Spinal cord (tissue), 10 donors: ENCODE data around the gene USP13. TPM values are rescaled to one million over a fixed set of nuclear protein-coding genes. Genes with fewer than 3 reads are reported as not detected.

Experiments
- DNase-seq, 6 donors: peaks; one replicate each; pipeline versions ENCODE4 v3.0.0 to v3.0.0-alpha.2; 2013 to 2015; ENCODE audit warnings: low spot score in 6 of 6, low read depth in 4 of 6
- H3K27ac ChIP-seq: one replicate; pipeline ENCODE4 v1.5.1; 2013; ENCODE audit warnings: low read depth, low read length, control low read depth
- H3K27me3 ChIP-seq: one replicate; pipeline ENCODE4 v1.6.1; 2013; ENCODE audit warnings: low read length; ENCODE audit not compliant: control insufficient read depth, insufficient read depth
- H3K36me3 ChIP-seq: one replicate; pipeline ENCODE4 v1.6.1; 2013; ENCODE audit warnings: low read length; ENCODE audit not compliant: control insufficient read depth, insufficient read depth
- H3K4me1 ChIP-seq: one replicate; pipeline ENCODE4 v1.6.1; 2013; ENCODE audit warnings: low read length; ENCODE audit not compliant: control insufficient read depth, insufficient read depth
- H3K4me3 ChIP-seq: one replicate; pipeline ENCODE4 v1.5.1; 2013; ENCODE audit warnings: low read depth, low read length, control low read depth
- H3K9me3 ChIP-seq: one replicate; pipeline ENCODE4 v1.6.1; 2013; ENCODE audit warnings: low read length; ENCODE audit not compliant: control insufficient read depth, insufficient read depth
- WGBS: methylation state at CpG from one replicate; pipeline ENCODE4 v1.1.5; 2013; ENCODE audit warnings: missing lambda C conversion rate; ENCODE audit not compliant: insufficient coverage; 5-methylcytosine and 5-hydroxymethylcytosine counted together
- polyA plus RNA-seq, 2 donors: library from polyadenylated mRNA; unstranded; fragments of 120-200 nt; gene quantifications; one replicate each; pipeline ENCODE4 v1.2.1, GENCODE V29; 2013; ENCODE audit not compliant: insufficient read length in 2 of 2
- total RNA-seq, 2 donors: library from RNA; depleted of rRNA in 1 of 2; stranded (reverse); fragments of 120-200 nt in 1 of 2; fragments of >200 nt in 1 of 2; gene quantifications; one replicate each; pipeline versions ENCODE4 v1.2.3 to v1.2.4, GENCODE V29; 2013 to 2014
- donor health status: healthy.

Gene USP13
- total and polyA plus RNA-seq, 4 donors = 10.4 to 14.4 (median 13.7) TPM

- DNase-seq = no peak
- Histone ChIP-seq H3K4me3 (no peak overlapping the region), H3K4me1 (no peaks in the 10 kb centered on the region), H3K9me3 (no peaks in the 10 kb centered on the region), H3K27me3 (no peaks in the 10 kb centered on the region), H3K27ac (no peak overlapping the region), H3K36me3 (peaks cover 7% of the 10 kb centered on the region)
- 94% methylated on average over 6 of the region's 6 CpGs for WGBS
These were observed 86.2 kb downstream of the USP13 start for GRCh38 chr3:179738998-179739397.

- Histone ChIP-seq H3K9me3 (no peaks in the 10 kb centered on the region), H3K27ac (no peak overlapping the region), H3K4me1 (no peaks in the 10 kb centered on the region), H3K27me3 (no peaks in the 10 kb centered on the region), H3K36me3 (peaks cover 11% of the 10 kb centered on the region), H3K4me3 (no peak overlapping the region)
- 81% methylated on average over 7 of the region's 12 CpGs for WGBS
- DNase-seq = no peak
These were observed 87.2 kb downstream of the USP13 start for GRCh38 chr3:179739816-179740594.

- 57% methylated on average over 1 of the region's 2 CpGs for WGBS
- Histone ChIP-seq H3K36me3 (peaks cover 11% of the 10 kb centered on the region), H3K9me3 (no peaks in the 10 kb centered on the region), H3K4me1 (no peaks in the 10 kb centered on the region), H3K27me3 (no peaks in the 10 kb centered on the region), H3K27ac (no peak overlapping the region), H3K4me3 (no peak overlapping the region)
- DNase-seq = no peak
These were observed 91.1 kb downstream of the USP13 start for GRCh38 chr3:179743913-179744312.

- 80% methylated on average over 5 of the region's 5 CpGs for WGBS
- H3K27ac ChIP-seq = no peak overlapping the region
- H3K36me3 ChIP-seq = peaks cover 7% of the 10 kb centered on the region
- DNase-seq = no peak
- no peaks in the 10 kb centered on the region for H3K27me3 ChIP-seq
- no peaks in the 10 kb centered on the region for H3K4me1 ChIP-seq
- no peaks in the 10 kb centered on the region for H3K9me3 ChIP-seq
- no peak overlapping the region for H3K4me3 ChIP-seq
These were observed 91.8 kb downstream of the USP13 start for GRCh38 chr3:179744667-179745066.

GRCh38 chr3:179745079-179745478 is 92.2 kb downstream of the USP13 start:
- H3K27me3 ChIP-seq = no peaks in the 10 kb centered on the region
- H3K4me3 ChIP-seq = no peak overlapping the region
- 90% methylated on average over 1 of the region's 4 CpGs for WGBS
- no peaks in the 10 kb centered on the region for H3K9me3 ChIP-seq
- H3K27ac ChIP-seq = no peak overlapping the region
- peaks cover 7% of the 10 kb centered on the region for H3K36me3 ChIP-seq
- DNase-seq = peak in 1 of 6 donors; percentile 32
- H3K4me1 ChIP-seq = no peaks in the 10 kb centered on the region

GRCh38 chr3:179745716-179746115 is 92.9 kb downstream of the USP13 start:
- no peak overlapping the region for H3K27ac ChIP-seq
- no peaks in the 10 kb centered on the region for H3K4me1 ChIP-seq
- peak in 1 of 6 donors; percentile 60 for DNase-seq
- no peaks in the 10 kb centered on the region for H3K27me3 ChIP-seq
- no peak overlapping the region for H3K4me3 ChIP-seq
- WGBS = no CpG with 5 or more reads among the region's 5 CpGs
- peaks cover 7% of the 10 kb centered on the region for H3K36me3 ChIP-seq
- H3K9me3 ChIP-seq = no peaks in the 10 kb centered on the region

GRCh38 chr3:179750720-179751328 is 98.0 kb downstream of the USP13 start:
- no peaks in the 10 kb centered on the region for H3K9me3 ChIP-seq
- no peaks in the 10 kb centered on the region for H3K4me1 ChIP-seq
- no peak overlapping the region for H3K27ac ChIP-seq
- no peak overlapping the region for H3K4me3 ChIP-seq
- H3K27me3 ChIP-seq = no peaks in the 10 kb centered on the region
- peaks cover 3% of the 10 kb centered on the region for H3K36me3 ChIP-seq
- DNase-seq = peak in 2 of 6 donors; percentile 29 to 60
- WGBS = no CpG with 5 or more reads among the region's 6 CpGs

GRCh38 chr3:179760944-179761343 is 108.1 kb downstream of the USP13 start:
- WGBS = 100% methylated on average over 7 of the region's 8 CpGs
- H3K27me3 ChIP-seq = no peaks in the 10 kb centered on the region
- no peaks in the 10 kb centered on the region for H3K4me1 ChIP-seq
- H3K4me3 ChIP-seq = no peak overlapping the region
- no peak for DNase-seq
- peaks cover 25% of the 10 kb centered on the region for H3K36me3 ChIP-seq
- no peaks in the 10 kb centered on the region for H3K9me3 ChIP-seq
- H3K27ac ChIP-seq = no peak overlapping the region

- no CpG with 5 or more reads among the region's 2 CpGs for whole genome bisulfite sequencing
- H3K27ac ChIP-seq = no peak overlapping the region
- no peaks in the 10 kb centered on the region for H3K9me3 ChIP-seq
- peaks cover 19% of the 10 kb centered on the region for H3K36me3 ChIP-seq
- no peaks in the 10 kb centered on the region for H3K27me3 ChIP-seq
- no peaks in the 10 kb centered on the region for H3K4me1 ChIP-seq
- DNase-seq = no peak
- H3K4me3 ChIP-seq = no peak overlapping the region
These were observed 112.6 kb downstream of the USP13 start for GRCh38 chr3:179765396-179765795.
